ENCODE results near the gene KIF6. TPM values are rescaled to one million over a fixed set of nuclear protein-coding genes. Genes with fewer than 3 reads are reported as not detected.

Gene KIF6
- total RNA-seq, 1 donor = 0.27 TPM

DNA sequence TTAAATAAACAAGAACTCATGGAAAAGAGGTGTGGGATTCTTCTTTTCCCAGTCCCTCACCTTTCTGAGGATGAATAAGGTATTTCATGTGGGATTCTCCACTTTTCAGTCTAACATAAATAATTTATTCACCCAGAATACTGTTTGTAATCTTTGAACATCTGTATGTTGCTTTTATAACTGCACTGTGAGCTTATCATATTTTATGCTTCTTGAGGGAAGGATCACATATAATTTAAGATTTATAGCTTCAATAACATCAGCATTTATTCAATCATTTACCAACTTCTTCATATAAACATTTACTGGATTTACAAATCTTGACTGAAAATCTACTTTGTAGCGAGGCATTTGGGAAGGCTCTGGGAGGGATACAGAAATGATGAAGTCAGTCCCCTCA is 248.5 kb downstream of the KIF6 start:
- no peak for DNase-seq (ENCODE audit: low read depth)
- TF ChIP-seq, protein P1, sequence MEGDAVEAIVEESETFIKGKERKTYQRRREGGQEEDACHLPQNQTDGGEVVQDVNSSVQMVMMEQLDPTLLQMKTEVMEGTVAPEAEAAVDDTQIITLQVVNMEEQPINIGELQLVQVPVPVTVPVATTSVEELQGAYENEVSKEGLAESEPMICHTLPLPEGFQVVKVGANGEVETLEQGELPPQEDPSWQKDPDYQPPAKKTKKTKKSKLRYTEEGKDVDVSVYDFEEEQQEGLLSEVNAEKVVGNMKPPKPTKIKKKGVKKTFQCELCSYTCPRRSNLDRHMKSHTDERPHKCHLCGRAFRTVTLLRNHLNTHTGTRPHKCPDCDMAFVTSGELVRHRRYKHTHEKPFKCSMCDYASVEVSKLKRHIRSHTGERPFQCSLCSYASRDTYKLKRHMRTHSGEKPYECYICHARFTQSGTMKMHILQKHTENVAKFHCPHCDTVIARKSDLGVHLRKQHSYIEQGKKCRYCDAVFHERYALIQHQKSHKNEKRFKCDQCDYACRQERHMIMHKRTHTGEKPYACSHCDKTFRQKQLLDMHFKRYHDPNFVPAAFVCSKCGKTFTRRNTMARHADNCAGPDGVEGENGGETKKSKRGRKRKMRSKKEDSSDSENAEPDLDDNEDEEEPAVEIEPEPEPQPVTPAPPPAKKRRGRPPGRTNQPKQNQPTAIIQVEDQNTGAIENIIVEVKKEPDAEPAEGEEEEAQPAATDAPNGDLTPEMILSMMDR (IDR thresholded peaks at IDR 0.05; ENCODE audit: insufficient read depth, low read length) = no peak
- H3K4me3 ChIP-seq (ENCODE audit: low read depth, low read length) = no peak overlapping the region

DNA sequence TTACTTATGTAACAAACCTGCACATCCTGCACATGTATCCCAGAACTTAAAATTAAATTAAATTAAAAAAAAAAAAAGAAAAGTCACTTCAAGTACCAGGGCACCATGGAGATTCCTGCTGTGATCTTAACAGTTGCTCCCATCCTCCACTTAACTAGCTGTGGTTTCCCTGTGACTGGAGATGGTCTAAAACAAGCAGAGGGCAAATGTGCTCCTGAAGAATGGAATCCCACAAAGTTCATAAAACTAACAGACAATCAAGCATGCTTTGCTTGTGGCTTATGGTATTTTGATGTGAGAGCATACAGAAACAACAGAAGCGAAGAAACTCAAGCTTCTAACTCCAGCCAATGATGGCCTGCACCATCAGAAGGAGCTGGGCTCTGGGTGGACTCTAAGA is 249.1 kb downstream of the KIF6 start:
- TF ChIP-seq, protein P1 (IDR thresholded peaks at IDR 0.05; ENCODE audit: insufficient read depth, low read length) = no peak
- no peak for DNase-seq (ENCODE audit: low read depth)
- no peak overlapping the region for H3K4me3 ChIP-seq (ENCODE audit: low read depth, low read length)

DNA sequence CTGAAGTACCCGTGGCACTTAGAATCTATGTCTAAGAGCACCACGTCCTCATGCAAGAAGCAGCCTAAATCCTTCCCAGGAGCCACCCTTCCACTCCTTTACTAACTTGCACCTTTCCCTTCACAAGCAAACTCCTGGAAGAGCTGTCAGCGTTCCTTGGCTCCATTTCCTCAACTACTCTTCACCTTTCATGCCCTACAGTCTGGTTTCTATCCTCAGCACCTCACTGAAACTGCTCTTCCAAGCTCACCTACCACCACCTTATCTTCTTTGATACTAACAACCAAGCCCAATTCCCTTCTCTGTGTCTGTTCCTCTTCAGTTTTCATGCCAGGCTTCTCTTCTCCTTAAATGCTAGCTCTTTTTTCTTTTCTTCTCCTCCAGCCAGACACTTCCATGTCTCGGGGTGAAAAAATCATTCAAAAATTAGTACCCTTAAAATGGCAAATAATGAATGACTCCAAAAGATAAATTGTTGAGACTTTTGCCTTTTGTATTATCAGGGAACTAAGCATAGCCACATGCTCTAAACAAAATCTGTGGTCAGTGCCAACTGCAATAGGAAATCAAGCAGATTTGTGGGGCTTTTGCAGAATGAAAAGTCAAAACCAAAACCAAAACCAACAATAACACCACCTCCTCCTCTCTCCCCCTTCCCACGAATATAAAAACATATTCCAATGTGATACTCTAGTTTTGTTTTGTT is 253.1 kb downstream of the KIF6 start:
- DNase-seq (ENCODE audit: low read depth) = no peak
- H3K4me3 ChIP-seq (ENCODE audit: low read depth, low read length) = no peak overlapping the region
- TF ChIP-seq, protein P1 (IDR thresholded peaks at IDR 0.05; ENCODE audit: insufficient read depth, low read length) = no peak

DNA sequence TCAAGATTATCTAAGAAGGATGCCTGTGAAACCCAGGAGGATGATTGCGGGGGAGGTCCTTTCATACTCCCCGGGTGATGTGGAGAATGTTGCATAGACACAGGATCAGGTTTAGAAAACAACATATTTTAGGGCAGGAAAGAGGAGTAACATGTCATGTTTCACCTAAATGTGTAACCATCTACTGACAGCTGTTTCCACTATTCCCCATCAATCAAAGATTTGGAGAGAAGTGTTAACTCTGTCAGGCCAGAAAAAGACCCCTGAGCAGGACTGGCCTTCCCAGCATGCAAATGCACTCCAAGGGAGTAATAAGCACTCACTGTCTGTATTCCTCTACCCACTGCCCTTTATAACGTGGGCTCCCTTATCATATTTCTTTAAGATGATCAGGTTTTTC is 254.7 kb downstream of the KIF6 start:
- TF ChIP-seq, protein P1 (IDR thresholded peaks at IDR 0.05; ENCODE audit: insufficient read depth, low read length) = no peak
- no peak for DNase-seq (ENCODE audit: low read depth)
- no peak overlapping the region for H3K4me3 ChIP-seq (ENCODE audit: low read depth, low read length)

DNA sequence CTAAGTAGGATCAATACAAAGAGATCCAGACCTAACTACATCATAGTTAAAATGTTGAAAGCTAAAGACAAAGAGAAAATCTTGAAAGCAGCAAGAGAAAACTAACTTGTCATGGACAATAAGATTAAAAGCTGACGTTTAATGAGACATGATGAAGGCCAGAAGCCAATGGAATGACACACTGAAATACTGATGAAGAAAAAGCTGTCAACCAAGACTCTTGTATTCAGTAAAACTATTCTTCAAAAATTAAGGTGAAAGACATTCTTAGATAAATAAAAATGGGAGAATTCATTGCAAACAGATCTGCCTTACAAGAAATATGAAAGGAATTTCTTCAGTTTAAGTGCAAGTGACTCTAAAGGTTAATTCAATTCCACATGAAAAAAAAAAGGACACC is 256.8 kb downstream of the KIF6 start:
- TF ChIP-seq, protein P1 (IDR thresholded peaks at IDR 0.05; ENCODE audit: insufficient read depth, low read length) = no peak
- no peak overlapping the region for H3K4me3 ChIP-seq (ENCODE audit: low read depth, low read length)

DNA sequence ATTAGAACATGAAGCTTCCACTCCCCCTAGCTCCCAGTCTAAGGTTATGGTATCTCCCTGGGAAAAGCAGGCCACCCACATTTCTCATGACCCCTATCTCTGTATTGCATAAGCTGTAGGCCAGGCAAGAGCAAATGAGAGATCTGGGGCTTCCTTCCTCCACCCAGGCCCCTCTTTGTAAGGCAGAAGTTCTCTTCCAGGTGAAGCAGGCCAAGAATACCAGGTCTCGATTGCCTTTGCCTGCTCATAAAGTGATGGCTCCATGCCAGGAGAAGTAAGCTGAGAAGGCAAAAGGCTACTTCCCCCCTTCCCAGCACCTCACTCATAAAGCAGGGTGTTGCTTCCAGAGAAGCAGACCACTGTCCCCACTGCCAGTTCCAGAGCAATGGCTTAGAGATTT is 258.6 kb downstream of the KIF6 start:
- TF ChIP-seq, protein P1 (IDR thresholded peaks at IDR 0.05; ENCODE audit: insufficient read depth, low read length) = no peak
- H3K4me3 ChIP-seq (ENCODE audit: low read depth, low read length) = no peak overlapping the region
- DNase-seq (ENCODE audit: low read depth) = no peak

More for the DNA sequence above, 256.8 kb downstream of the KIF6 start:
- DNase-seq (ENCODE audit: low read depth) = no peak

DNA sequence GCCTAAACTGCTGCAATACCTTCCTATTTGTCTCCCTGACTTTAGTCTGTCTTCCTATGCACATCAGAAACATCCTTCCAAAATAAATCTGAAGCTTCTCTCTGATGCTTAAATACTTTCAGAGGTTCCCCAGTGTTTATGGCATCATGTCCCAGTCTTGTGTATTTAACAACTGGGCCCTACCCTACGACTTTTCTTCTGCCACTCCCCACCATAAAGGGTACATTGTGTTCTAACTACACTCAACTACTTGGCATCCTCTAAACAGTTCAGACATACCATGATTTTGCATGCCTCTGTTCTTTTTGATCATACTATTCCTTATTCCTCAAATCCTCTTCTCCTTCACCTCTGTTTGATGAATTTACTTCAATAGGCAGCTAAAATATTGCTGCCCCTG is 259.7 kb downstream of the KIF6 start:
- TF ChIP-seq, protein P1 (IDR thresholded peaks at IDR 0.05; ENCODE audit: insufficient read depth, low read length) = no peak
- DNase-seq (ENCODE audit: low read depth) = no peak
- H3K4me3 ChIP-seq (ENCODE audit: low read depth, low read length) = no peak overlapping the region

All from fibroblast of the aortic adventitia (primary cell).